Caco-2 (cell line): ENCODE results near the gene LDLR. TPM values are rescaled to one million over a fixed set of nuclear protein-coding genes. Genes with fewer than 3 reads are reported as not detected.

Experiments used
- BruUV-seq: library from RNA; stranded (reverse); fragments of 400-500 nt; replicated peaks from 2 replicates; lab custom pipeline; 2021; lab: Mats Ljungman, UMichigan
- CTCF ChIA-PET: fragments of 300-600 bp; sonication (Branson Sonifier 250); formaldehyde crosslinking; loops from one replicate; lab custom pipeline; 2022; ENCODE audit warnings: antibody characterized with exemption; lab: Charles Lee
- POLR2A ChIA-PET: fragments of 300-600 bp; sonication (Branson Sonifier 250); formaldehyde crosslinking; loops from one replicate; lab custom pipeline; 2022; ENCODE audit warnings: antibody characterized with exemption; lab: Charles Lee
- DNase-seq, 2 experiments: peaks; one replicate each; pipeline versions ENCODE4 v3.0.0 to v3.0.0-alpha.2; 2020 to 2022
- H3K27me3 ChIP-seq: replicated peaks from 2 replicates; pipeline ENCODE4 v1.6.0; 2011; ENCODE audit warnings: low read length; ENCODE audit not compliant: control insufficient read depth, insufficient read depth
- H3K36me3 ChIP-seq: 2 replicates; pipeline ENCODE4 v1.5.1; 2011; ENCODE audit warnings: low read length; ENCODE audit not compliant: control insufficient read depth, insufficient read depth
- H3K4me1 ChIP-seq: fragments of 250-450 bp; sonication (Bioruptor Pico); 2 replicates; pipeline ENCODE4 v1.5.1; 2020; ENCODE audit warnings: mild to moderate bottlenecking
- H3K4me3 ChIP-seq: 2 replicates; pipeline ENCODE4 v1.5.1; 2011; ENCODE audit warnings: low read depth, mild to moderate bottlenecking, control low read depth, low read length
- H3K9me3 ChIP-seq: fragments of 250-450 bp; sonication (Bioruptor Pico); 2 replicates; pipeline ENCODE4 v1.5.1; 2020; ENCODE audit warnings: mild to moderate bottlenecking, moderate library complexity
- H3K27ac Mint-ChIP-seq: one replicate; pipeline ENCODE4 v1.8.0; 2022; ENCODE audit warnings: mixed read lengths; ENCODE audit not compliant: unreplicated experiment
- H3K27me3 Mint-ChIP-seq: one replicate; pipeline ENCODE4 v1.8.0; 2022; ENCODE audit warnings: mixed read lengths; ENCODE audit not compliant: insufficient read depth, unreplicated experiment
- H3K36me3 Mint-ChIP-seq: one replicate; pipeline ENCODE4 v1.8.0; 2022; ENCODE audit warnings: mild to moderate bottlenecking, mixed read lengths; ENCODE audit not compliant: insufficient read depth, unreplicated experiment
- H3K4me1 Mint-ChIP-seq: one replicate; pipeline ENCODE4 v1.8.0; 2022; ENCODE audit warnings: low read depth, mixed read lengths; ENCODE audit not compliant: unreplicated experiment
- H3K4me3 Mint-ChIP-seq: one replicate; pipeline ENCODE4 v1.8.0; 2022; ENCODE audit warnings: mild to moderate bottlenecking, moderate library complexity, mixed read lengths; ENCODE audit not compliant: unreplicated experiment
- H3K9me3 Mint-ChIP-seq: one replicate; pipeline ENCODE4 v1.8.0; 2022; ENCODE audit warnings: mixed read lengths; ENCODE audit not compliant: unreplicated experiment
- intact Hi-C: fragments of 100-400 bp; cut with micrococcal nuclease; formaldehyde crosslinking; loops from one replicate; pipeline ENCODE4 v1.10.0; 2022; ENCODE audit not compliant: unreplicated experiment
- total RNA-seq: library from RNA; stranded (reverse); gene quantifications from 2 replicates; pipeline ENCODE4 v1.2.3, GENCODE V29; 2022
- TF ChIP-seq, protein P1 (sequence below), 2 experiments: fragments of 200-600 bp in 1 of 2; IDR thresholded peaks; 1 replicate in 1 of 2; 2 replicates in 1 of 2; pipeline versions ENCODE4 v1.5.1 to v1.8.0; 2011 to 2022; ENCODE audit warnings: antibody characterized with exemption in 1 of 2, control low read depth in 1 of 2, inconsistent platforms in 1 of 2, low read depth in 1 of 2, low read length in 1 of 2, mild to moderate bottlenecking in 1 of 2, moderate library complexity in 1 of 2; ENCODE audit not compliant: insufficient read depth in 1 of 2, severe bottlenecking in 1 of 2, unreplicated experiment in 1 of 2

LDLR gene
- total RNA-seq, 1 experiment from 2014 or later = 68.9 TPM

DNA sequence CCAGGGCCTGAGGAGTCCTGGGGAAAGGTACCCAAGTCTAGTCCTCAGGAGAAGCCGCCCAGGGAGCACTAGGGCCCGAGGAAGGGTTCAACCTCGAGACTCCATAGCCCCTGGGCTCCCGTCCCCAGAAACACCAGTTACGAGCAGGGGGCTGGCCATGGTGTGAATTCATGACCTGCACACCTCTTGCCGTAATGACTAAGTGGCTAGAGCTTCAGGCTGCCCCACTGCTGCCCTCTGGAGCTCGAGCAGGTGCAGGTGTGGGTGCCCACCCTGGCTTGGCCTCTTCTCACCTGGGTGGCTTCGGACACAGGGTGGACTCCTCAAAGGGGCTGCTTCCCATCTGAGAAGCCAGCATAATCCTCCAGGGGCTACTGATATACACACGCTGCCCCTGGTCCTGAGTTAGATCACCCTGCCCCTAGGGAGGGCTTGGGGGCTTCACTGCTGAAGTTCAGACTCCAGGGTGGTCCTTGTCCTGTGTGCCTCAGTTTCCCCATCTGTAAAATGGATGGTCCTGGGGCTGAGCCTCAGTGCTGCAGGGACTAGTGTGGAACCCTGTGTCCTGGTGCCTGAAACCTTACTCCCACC lies 52.8 kb downstream of the LDLR start:
- H3K4me1 Mint-ChIP-seq = no peaks in the 10 kb centered on the region
- TF ChIP-seq, protein P1, sequence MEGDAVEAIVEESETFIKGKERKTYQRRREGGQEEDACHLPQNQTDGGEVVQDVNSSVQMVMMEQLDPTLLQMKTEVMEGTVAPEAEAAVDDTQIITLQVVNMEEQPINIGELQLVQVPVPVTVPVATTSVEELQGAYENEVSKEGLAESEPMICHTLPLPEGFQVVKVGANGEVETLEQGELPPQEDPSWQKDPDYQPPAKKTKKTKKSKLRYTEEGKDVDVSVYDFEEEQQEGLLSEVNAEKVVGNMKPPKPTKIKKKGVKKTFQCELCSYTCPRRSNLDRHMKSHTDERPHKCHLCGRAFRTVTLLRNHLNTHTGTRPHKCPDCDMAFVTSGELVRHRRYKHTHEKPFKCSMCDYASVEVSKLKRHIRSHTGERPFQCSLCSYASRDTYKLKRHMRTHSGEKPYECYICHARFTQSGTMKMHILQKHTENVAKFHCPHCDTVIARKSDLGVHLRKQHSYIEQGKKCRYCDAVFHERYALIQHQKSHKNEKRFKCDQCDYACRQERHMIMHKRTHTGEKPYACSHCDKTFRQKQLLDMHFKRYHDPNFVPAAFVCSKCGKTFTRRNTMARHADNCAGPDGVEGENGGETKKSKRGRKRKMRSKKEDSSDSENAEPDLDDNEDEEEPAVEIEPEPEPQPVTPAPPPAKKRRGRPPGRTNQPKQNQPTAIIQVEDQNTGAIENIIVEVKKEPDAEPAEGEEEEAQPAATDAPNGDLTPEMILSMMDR (IDR thresholded peaks at IDR 0.05; ENCODE audit: insufficient read depth in 1 of 2, low read depth in 1 of 2, low read length in 1 of 2, severe bottlenecking in 1 of 2, unreplicated experiment in 1 of 2) = no peak
- ChIA-PET CTCF (interaction anchor here (0.6 kb wide), 1 partner anchor 51 kb away, joined by 8 read pairs; no protein-coding TSS in a partner anchor), POLR2A (interaction anchor here (0.6 kb wide), 1 partner anchor 1981 kb away, joined by 3 read pairs; no protein-coding TSS in a partner anchor)
- no peaks in the 10 kb centered on the region for H3K27me3 Mint-ChIP-seq
- BruUV-seq = no TSS peak
- H3K4me3 Mint-ChIP-seq = no peak overlapping the region
- H3K36me3 Mint-ChIP-seq = peaks cover 39% of the 10 kb centered on the region
- intact Hi-C loops = no loop called here
- Histone ChIP-seq H3K4me1 (peaks cover 26% of the 10 kb centered on the region), H3K27me3 (no peaks in the 10 kb centered on the region), H3K9me3 (no peaks in the 10 kb centered on the region), H3K4me3 (no peak overlapping the region), H3K36me3 (no peaks in the 10 kb centered on the region)
- H3K9me3 Mint-ChIP-seq = no peaks in the 10 kb centered on the region
- H3K27ac Mint-ChIP-seq = no peak overlapping the region
- DNase-seq = peak in 1 of 2 experiments; percentile 45

DNA sequence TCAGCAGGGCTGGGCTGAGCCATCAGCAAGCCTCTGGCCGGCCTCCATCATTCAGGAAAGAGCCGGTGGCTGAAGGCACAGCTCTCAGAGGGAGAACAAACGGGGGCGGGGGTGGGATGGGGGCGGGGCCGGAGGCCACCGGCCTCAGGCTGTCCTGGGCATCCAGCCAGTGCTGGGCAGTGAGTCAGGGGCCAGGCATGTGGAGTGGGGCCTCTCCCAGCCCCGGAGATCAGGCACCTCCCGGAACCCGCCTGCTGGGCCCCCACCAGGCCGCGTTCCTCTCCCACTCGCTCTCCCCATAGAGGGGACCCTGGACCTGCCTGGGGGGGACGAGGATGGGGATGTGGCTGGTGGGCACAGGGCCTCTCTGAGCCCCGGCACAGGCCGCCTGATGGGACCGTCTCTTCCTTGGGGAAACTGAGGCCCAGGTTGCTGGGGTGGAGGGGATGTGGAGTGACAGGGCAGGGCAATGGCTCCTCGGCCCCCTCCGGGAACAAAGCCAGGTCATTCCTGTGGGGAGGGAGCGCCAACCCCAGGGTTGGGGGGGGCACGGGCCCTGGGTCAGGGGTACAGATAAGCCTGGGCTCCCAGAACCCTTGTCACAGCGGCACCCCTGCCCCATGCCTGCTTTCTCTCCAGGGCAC lies 53.4 kb downstream of the LDLR start:
- Mint-ChIP-seq H3K36me3 (peaks cover 39% of the 10 kb centered on the region), H3K9me3 (no peaks in the 10 kb centered on the region), H3K27ac (peak overlapping the region; percentile 45), H3K4me3 (no peak overlapping the region), H3K27me3 (no peaks in the 10 kb centered on the region), H3K4me1 (no peaks in the 10 kb centered on the region)
- Histone ChIP-seq H3K4me3 (no peak overlapping the region), H3K9me3 (no peaks in the 10 kb centered on the region), H3K36me3 (no peaks in the 10 kb centered on the region), H3K4me1 (peaks cover 26% of the 10 kb centered on the region), H3K27me3 (no peaks in the 10 kb centered on the region)
- TF ChIP-seq, protein P1 (IDR thresholded peaks at IDR 0.05; ENCODE audit: insufficient read depth in 1 of 2, low read depth in 1 of 2, low read length in 1 of 2, severe bottlenecking in 1 of 2, unreplicated experiment in 1 of 2) = no peak
- intact Hi-C loops = no loop called here
- BruUV-seq = no TSS peak
- peak; percentile 56 to 76 for DNase-seq
- POLR2A ChIA-PET = interaction anchor here (0.6 kb wide), 1 partner anchor 1981 kb away, joined by 3 read pairs; no protein-coding TSS in a partner anchor
- CTCF ChIA-PET = interaction anchor here (0.6 kb wide), 1 partner anchor 50 kb away, joined by 8 read pairs; no protein-coding TSS in a partner anchor

DNA sequence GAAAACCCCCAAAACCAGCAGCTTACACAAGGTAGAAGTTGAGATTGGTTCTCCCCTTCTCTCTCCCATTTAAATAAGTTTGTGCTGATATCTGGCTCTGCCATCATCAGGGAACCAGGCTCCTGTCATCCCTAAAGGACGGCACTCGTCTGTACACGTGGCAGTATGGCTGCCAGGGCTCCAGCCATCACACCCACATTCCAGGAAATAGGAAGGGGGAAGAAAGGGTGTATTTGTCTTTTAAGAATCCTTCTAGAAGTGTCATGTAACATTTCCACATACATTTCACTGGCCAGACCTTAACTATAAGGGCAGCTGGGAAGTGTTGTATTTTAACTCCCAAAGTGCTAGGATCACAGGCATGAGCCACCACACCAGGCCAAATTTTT lies 56.3 kb downstream of the LDLR start:
- Histone ChIP-seq H3K36me3 (no peaks in the 10 kb centered on the region; the same call in 1 of the 2 replicates), H3K9me3 (no peaks in the 10 kb centered on the region), H3K4me3 (no peak overlapping the region), H3K4me1 (peaks cover 17% of the 10 kb centered on the region), H3K27me3 (no peaks in the 10 kb centered on the region)
- intact Hi-C loops = no loop called here
- TF ChIP-seq, protein P1 (IDR thresholded peaks at IDR 0.05; ENCODE audit: insufficient read depth in 1 of 2, low read depth in 1 of 2, low read length in 1 of 2, severe bottlenecking in 1 of 2, unreplicated experiment in 1 of 2) = no peak
- H3K4me3 Mint-ChIP-seq = no peak overlapping the region
- POLR2A ChIA-PET = no interaction called here
- H3K9me3 Mint-ChIP-seq = no peaks in the 10 kb centered on the region
- BruUV-seq = no TSS peak
- no peaks in the 10 kb centered on the region for H3K27me3 Mint-ChIP-seq
- no peak for DNase-seq
- no peaks in the 10 kb centered on the region for H3K4me1 Mint-ChIP-seq
- no peak overlapping the region for H3K27ac Mint-ChIP-seq
- CTCF ChIA-PET = no interaction called here
- peaks cover 41% of the 10 kb centered on the region for H3K36me3 Mint-ChIP-seq
